Smooth muscle cell of the brain vasculature (primary cell): ENCODE results near the gene CPLX3.

Source experiments
- DNase-seq: peaks from one replicate; pipeline ENCODE4 v3.0.0-alpha.2; 2012; ENCODE audit warnings: low read depth, low spot score

CPLX3 gene

DNA sequence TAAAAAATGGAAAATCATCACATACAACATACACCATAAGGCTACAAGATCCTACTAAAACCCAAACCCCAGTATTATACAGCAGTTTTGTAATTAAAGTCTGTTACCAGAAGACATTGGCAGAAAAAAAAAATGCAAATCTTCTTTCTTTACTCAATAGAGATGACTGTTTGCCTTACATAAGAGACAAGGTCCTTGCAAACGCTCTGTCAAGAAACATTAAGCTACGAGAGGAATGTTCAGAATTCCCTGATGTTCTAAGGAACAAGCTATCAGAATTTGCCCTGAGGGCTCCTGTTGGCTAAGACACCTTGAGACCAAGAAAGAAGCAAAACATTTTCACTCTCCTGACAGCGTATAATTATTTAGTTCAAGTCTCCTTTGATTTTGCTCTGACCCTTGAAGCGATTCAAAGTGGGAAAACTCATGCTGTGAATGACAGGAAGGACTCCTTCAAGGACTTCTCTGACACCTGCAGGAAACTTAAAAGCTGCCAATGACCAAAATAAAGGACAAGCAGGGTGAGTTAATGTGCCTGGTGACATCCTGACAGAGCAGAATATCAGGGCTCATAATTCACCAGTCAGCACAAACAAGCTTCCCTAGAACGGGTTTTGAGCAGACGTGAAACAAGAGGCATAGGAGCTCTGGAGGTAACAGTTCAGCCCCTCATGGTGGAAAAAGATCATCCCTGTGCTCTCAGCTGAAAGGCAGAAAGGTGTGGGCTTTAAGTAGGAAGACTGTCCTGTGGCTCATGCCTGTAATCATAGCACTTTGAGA, 44.2 kb downstream of the CPLX3 start:
- no peak for DNase-seq

DNA sequence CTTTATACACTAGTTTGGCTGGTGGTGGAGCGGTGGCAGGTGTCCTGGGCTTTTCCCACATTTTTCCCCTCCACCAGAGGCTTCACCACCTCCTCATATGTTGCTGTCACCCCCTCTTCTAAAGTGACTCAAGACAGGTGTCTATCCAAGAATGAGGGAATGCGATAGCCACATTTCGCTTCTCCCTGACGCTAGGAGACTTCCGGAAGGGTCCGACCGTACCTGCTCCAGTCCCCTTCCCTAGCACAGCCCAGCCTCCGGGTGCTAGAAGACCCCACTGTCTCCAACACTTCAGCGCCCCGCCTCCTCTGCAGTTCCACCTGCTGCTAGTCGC, 46.2 kb downstream of the CPLX3 start:
- DNase-seq: no peak

DNA sequence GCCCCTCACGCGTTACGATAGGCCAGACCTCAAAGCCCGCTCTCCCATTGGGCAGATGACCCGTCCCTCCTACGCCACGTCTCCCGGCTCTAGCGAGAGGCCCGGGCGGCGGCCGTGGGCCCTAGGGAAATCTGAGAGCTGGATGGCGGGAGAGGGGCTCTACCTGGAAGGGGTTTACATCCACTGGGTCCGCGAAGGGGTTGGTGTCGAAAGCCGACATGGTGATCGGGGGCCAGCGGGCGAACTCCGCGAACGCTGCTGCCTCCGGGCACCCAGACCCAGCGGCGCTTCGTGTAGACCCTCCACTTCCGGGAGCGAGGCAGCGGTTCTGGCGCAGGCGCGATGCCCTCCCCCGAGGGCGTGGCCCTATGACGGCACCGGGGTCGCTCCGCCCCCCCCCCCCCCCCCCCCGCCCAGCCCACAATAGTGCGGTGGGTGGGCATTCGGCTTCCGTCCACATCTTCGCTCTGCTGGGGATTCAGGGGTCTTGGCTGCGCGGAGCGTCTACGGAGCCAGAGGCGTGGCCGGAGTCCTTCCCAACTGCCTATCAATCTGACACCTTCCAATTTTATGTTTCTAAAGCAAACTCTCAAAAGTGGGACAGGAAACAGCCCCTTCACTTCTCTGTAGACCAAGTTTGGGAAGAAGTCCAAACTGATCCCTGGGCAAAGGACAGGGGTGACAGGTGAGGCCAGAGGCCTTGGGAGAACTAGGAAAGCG, 46.8 kb downstream of the CPLX3 start, which contains the start of gene SCAMP2:
Gene SCAMP2, minus strand, starts transcription at position 330 of the 720 bp plus-strand sequence. Its CDS starts 110 bp downstream, at position 220.
- DNase-seq: peak; percentile 86

DNA sequence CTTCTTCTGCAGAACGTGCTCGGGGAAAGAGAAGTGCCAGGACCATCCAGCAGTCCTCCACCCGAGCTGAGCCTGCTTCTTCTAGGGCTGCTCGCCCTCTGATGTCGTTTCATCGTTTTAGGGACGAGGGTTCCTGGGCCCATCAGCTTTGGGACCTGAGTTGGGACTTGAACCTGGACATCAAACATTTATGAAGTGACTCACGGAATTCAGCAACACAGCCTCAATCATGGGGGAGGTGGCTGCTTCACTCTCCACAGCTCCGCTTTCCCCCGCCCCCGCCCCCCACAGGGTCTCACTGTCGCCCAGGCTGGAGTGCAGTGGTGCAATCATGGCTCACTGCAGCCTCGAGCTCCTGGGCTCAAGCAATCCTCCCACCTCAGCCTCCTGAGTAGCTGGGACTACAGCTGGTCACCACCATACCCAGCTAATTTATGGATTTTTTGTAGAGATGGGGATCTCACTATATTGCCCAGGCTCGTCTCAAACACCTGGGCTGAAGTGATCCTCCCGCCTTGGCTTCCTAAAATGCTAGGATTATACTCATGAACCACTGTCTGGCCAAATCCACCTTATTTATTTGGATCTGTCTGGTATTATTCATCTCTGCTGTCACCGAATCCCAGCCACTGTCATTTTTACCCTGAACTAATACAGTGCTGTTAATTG, 47.5 kb downstream of the CPLX3 start:
- peak; percentile 6 for DNase-seq

DNA sequence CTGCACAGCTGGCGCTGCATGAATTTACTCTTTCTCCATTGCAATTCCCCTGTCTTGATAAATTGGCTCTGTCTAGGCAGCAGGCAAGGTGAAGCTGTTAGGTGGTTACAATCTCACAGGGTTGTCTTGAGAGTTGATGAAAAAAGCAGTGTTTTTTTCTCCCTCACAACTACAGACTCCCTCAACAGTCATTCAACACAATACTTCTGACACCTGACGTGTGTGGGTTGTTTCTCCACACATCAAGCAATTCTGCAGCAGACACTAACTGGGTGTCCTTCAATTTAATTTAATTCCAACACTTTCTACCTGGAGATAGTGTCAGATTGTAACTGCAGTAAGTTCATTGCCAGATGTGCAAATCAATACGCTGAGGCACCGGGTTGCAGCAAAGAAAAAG, 51.8 kb downstream of the CPLX3 start:
- no peak for DNase-seq
